ENCODE measurements around the gene PIK3R4. TPM values are rescaled to one million over a fixed set of nuclear protein-coding genes. Genes with fewer than 3 reads are reported as not detected.

Gene PIK3R4
- 14.0 to 17.8 TPM (median 17.2 TPM) in 5 replicates for total RNA-seq (2022; extraction: Qiagen RNA extraction; ENCODE audit: low read depth)

GRCh38 chr3:130746246-130747039, at the start of gene PIK3R4:
PIK3R4 (minus strand) TSS chr3:130746829; CDS start chr3:130745218, 1,611 bp downstream.

Other genes with a start within 250 kb of the PIK3R4 start
- gene COL6A6, start 229.7 kb downstream of the PIK3R4 start, total RNA-seq (2022; extraction: Qiagen RNA extraction; ENCODE audit: low read depth), result not detected in 5 replicates
- gene ATP2C1, start 147.3 kb upstream of the PIK3R4 start, total RNA-seq (2022; extraction: Qiagen RNA extraction; ENCODE audit: low read depth), result 29.5 to 40.3 TPM (median 32.8 TPM) in 5 replicates

Measured in A549 treated with ZK216348 at 1 μM for 4 hours (cell line).